H1 (cell line): ENCODE results near the gene POLA1. TPM values are rescaled to one million over a fixed set of nuclear protein-coding genes. Genes with fewer than 3 reads are reported as not detected.

ENCODE experiments used
- CEBPB ChIP-seq: IDR thresholded peaks from 2 replicates; pipeline ENCODE4 v1.6.1; 2012; ENCODE audit warnings: low read depth, low read length
- FOSL1 ChIP-seq: IDR thresholded peaks from 2 replicates; pipeline ENCODE4 v1.6.1; 2011; ENCODE audit warnings: mild to moderate bottlenecking, low read depth, low read length, moderate library complexity; ENCODE audit not compliant: insufficient read depth
- KDM1A ChIP-seq: fragments of 200-600, 300-600 bp; sonication (generic); IDR thresholded peaks from 2 replicates; pipeline ENCODE4 v1.7.1; 2016; ENCODE audit warnings: mild to moderate bottlenecking, low read length, borderline replicate concordance
- NRF1 ChIP-seq: IDR thresholded peaks from 2 replicates; pipeline ENCODE4 v1.6.1; 2011; ENCODE audit warnings: mild to moderate bottlenecking, low read depth, low read length, improper control_type of control experiment
- RXRA ChIP-seq: IDR thresholded peaks from 2 replicates; pipeline ENCODE4 v1.6.1; 2011; ENCODE audit warnings: low read depth, mild to moderate bottlenecking, low read length, moderate library complexity; ENCODE audit not compliant: insufficient read depth
- SP1 ChIP-seq: IDR thresholded peaks from 2 replicates; pipeline ENCODE4 v1.6.1; 2011; ENCODE audit warnings: low read depth, low read length
- YY1 ChIP-seq: IDR thresholded peaks from 2 replicates; pipeline ENCODE4 v1.6.1; 2011; ENCODE audit warnings: low read depth, mild to moderate bottlenecking, low read length
- polyA plus RNA-seq, 7 experiments: library from polyadenylated mRNA; depleted of rRNA in 3 of 7; stranded (reverse) in 5 of 7; unstranded in 2 of 7; fragments of >200 nt in 5 of 7; fragments of 200-250 nt in 2 of 7; gene quantifications; 1 replicate in 5 of 7; 2 replicates in 1 of 7; 4 replicates in 1 of 7; pipeline versions ENCODE4 v1.2.1 to v1.2.3, GENCODE V29; 2011 to 2013; ENCODE audit warnings: missing spikeins in 2 of 7, mixed read lengths in 2 of 7
- total RNA-seq: library from RNA; stranded (reverse); fragmentation: NEBNext Ultra II Directional; extraction: Animal tissue kit (Norgen Biotek cat#: 25700); gene quantifications from 2 replicates; pipeline ENCODE4 v1.2.1, GENCODE V29; 2021

POLA1 gene
- total and polyA plus RNA-seq, 2 of the 8 experiments (the other 6 are each of a cell fraction or from before 2014, with no cell fraction given) = 5.6 to 34.9 TPM

DNA sequence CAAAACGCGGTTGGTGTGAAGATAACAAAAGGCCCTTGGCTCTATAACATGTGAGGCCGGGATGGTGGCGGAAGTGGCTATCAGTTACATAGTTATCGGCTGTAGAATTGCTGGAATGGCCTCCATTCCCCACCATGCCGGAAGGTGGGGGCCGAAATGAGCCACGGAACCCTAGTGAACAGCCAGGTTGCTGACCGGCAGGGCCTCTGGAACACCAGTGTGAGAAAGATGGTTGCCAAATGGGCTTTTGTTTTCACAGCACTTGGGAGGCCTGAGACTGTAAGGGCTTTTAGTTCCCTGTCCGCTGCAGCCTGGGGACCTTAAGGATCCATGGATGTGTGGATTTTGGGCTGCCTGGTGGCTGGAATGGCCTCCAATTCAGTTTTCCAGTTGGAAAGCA, 345.3 kb downstream of the POLA1 start (continued):
- TF ChIP-seq RXRA (no peak), KDM1A (no peak), YY1 (no peak), SP1 (no peak), CEBPB (no peak), FOSL1 (no peak), NRF1 (no peak)
